Brain microvascular endothelial cell (primary cell): ENCODE data around the gene TFAP2A.

Experiments used
- DNase-seq: peaks from one replicate; pipeline ENCODE4 v3.0.0-alpha.2; 2020
- H3K27ac ChIP-seq: fragments of 250-450 bp; sonication (Bioruptor Pico); 2 replicates; pipeline ENCODE4 v1.5.1; 2020; ENCODE audit warnings: mild to moderate bottlenecking, moderate library complexity
- H3K27me3 ChIP-seq: fragments of 250-450 bp; sonication (Bioruptor Pico); replicated peaks from 2 replicates; pipeline ENCODE4 v1.5.1; 2020; ENCODE audit warnings: mild to moderate bottlenecking
- H3K36me3 ChIP-seq: fragments of 250-450 bp; sonication (Bioruptor Pico); replicated peaks from 2 replicates; pipeline ENCODE4 v1.5.1; 2020; ENCODE audit warnings: mild to moderate bottlenecking
- H3K4me3 ChIP-seq: 2 replicates; pipeline ENCODE4 v1.5.1; 2011; ENCODE audit warnings: low read depth, mild to moderate bottlenecking, control low read depth, low read length, moderate library complexity
- in situ Hi-C: cut with HindIII; loops from 2 replicates; pipeline ENCODE4 v1.10.0; 2017; ENCODE audit warnings: low sequenced_read_pairs, low pct_ligation_motif_present
- TF ChIP-seq, protein P1 (sequence below): IDR thresholded peaks from 2 replicates; pipeline ENCODE4 v1.5.1; 2011; ENCODE audit warnings: low read depth, mild to moderate bottlenecking, moderate library complexity, low read length, control low read depth, inconsistent platforms; ENCODE audit errors: missing control alignments

Gene TFAP2A

DNA sequence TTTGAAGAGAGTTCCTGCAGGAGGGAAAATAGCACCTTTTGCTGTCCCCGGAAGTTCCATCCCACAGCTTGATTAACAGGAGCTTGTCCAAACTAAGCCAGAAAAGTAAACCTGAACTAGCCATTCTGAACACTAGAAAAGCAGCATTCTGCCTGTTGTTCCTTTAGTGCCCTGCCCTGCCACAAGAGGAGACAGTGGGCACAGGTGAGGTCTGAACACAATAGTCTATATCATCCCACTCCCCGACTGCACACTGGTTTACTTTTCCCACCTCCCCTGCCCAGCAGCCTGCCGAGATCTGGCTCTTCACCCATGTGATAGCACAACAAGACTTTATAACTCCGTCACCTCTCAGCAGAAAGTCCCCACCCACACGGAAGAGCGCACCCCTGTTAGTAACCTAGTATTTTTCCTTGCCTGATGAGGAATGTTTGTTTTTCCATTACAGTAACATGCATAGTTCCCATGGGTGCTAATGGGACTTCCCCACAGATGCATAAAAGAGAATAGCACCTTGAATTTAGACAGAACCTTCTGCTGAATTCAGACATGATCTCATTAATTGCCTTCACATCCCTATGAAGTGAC, 59.7 kb downstream of the TFAP2A start:
- TF ChIP-seq, protein P1, sequence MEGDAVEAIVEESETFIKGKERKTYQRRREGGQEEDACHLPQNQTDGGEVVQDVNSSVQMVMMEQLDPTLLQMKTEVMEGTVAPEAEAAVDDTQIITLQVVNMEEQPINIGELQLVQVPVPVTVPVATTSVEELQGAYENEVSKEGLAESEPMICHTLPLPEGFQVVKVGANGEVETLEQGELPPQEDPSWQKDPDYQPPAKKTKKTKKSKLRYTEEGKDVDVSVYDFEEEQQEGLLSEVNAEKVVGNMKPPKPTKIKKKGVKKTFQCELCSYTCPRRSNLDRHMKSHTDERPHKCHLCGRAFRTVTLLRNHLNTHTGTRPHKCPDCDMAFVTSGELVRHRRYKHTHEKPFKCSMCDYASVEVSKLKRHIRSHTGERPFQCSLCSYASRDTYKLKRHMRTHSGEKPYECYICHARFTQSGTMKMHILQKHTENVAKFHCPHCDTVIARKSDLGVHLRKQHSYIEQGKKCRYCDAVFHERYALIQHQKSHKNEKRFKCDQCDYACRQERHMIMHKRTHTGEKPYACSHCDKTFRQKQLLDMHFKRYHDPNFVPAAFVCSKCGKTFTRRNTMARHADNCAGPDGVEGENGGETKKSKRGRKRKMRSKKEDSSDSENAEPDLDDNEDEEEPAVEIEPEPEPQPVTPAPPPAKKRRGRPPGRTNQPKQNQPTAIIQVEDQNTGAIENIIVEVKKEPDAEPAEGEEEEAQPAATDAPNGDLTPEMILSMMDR, result no peak
- Histone ChIP-seq H3K27ac (no peak overlapping the region), H3K4me3 (no peak overlapping the region), H3K36me3 (no peaks in the 10 kb centered on the region), H3K27me3 (no peaks in the 10 kb centered on the region)
- peak; percentile 1 for DNase-seq
- in situ Hi-C loops, result no loop called here

DNA sequence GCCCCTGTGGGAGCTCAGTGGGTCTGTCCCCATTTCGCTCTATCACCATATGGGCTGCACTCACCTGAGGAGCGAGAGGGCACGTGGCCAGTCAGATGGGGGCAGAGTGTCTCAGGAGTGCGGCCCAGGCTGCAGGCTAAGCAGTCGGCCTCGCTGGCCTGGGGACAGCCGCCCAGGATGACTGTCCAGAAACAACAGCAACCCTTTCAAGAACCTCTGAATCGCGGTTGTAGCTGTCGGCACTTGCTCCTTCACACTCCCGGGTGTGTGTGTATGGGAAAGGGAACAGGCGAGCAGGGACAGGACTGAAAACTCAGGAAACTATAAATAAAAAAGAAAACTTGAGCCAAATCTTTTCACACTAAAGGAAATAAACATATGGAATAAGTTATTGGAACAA, 63.1 kb downstream of the TFAP2A start:
- DNase-seq, result no peak
- Histone ChIP-seq H3K27me3 (no peaks in the 10 kb centered on the region), H3K27ac (no peak overlapping the region), H3K36me3 (no peaks in the 10 kb centered on the region), H3K4me3 (no peak overlapping the region)
- TF ChIP-seq, protein P1, result no peak
- in situ Hi-C loops, result no loop called here

GRCh38 chr6:10350720-10351119, 64.2 kb downstream of the TFAP2A start:
- Histone ChIP-seq H3K4me3 (no peak overlapping the region), H3K36me3 (no peaks in the 10 kb centered on the region), H3K27me3 (no peaks in the 10 kb centered on the region), H3K27ac (no peak overlapping the region)
- in situ Hi-C loops, result no loop called here
- no peak for DNase-seq
- TF ChIP-seq, protein P1, result no peak

DNA sequence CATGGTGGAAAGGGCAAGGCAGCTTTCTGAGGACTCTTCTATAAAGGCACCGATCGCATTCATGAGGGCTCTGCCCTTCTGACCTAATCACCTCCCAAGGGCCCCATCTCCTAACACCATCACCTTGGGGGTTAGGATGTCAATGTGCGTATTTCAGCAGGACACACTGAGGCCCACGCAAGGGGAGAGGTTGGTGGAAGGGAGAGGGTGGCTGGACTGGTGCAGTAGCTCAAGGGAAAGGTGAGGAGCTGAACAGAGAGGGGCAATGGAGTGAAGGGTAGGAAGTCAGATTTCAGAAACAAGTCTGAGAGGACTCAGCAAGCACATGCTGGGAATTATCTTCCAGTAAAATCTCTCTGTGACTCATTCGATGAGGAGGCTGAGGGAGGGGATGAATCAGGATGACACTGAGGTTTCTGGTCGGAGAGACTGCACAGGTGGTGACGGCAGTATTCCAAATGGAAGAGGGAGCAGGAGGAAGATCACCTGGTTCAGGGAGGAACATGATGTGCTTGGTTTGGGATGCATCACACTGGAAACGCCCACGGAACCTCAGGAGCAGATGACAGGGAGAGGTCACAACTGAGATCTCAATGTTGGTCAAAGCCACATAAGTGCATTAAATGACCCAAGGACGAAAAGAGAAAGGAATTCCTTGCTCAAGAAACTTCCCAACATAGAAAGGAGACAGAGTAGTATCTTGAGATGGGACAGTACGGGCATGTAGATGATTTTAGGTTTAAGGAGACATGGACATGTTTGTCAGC, 67.1 kb downstream of the TFAP2A start:
- Histone ChIP-seq H3K36me3 (no peaks in the 10 kb centered on the region), H3K4me3 (no peak overlapping the region), H3K27me3 (no peaks in the 10 kb centered on the region), H3K27ac (no peak overlapping the region)
- in situ Hi-C loops, result no loop called here
- DNase-seq, result peak; percentile 18
- TF ChIP-seq, protein P1, result no peak
